Measurements from ENCODE around the gene OR52E5.

OR52E5 gene

GRCh38 chr11:5931061-5931460 lies 38.1 kb downstream of the OR52E5 start:
- H3K4me3 ChIP-seq (ENCODE audit: low read depth, low read length) = no peak overlapping the region
- TF ChIP-seq, protein P1, sequence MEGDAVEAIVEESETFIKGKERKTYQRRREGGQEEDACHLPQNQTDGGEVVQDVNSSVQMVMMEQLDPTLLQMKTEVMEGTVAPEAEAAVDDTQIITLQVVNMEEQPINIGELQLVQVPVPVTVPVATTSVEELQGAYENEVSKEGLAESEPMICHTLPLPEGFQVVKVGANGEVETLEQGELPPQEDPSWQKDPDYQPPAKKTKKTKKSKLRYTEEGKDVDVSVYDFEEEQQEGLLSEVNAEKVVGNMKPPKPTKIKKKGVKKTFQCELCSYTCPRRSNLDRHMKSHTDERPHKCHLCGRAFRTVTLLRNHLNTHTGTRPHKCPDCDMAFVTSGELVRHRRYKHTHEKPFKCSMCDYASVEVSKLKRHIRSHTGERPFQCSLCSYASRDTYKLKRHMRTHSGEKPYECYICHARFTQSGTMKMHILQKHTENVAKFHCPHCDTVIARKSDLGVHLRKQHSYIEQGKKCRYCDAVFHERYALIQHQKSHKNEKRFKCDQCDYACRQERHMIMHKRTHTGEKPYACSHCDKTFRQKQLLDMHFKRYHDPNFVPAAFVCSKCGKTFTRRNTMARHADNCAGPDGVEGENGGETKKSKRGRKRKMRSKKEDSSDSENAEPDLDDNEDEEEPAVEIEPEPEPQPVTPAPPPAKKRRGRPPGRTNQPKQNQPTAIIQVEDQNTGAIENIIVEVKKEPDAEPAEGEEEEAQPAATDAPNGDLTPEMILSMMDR (IDR thresholded peaks at IDR 0.05; ENCODE audit: borderline replicate concordance, insufficient read depth, low read depth, low read length) = no peak

DNA sequence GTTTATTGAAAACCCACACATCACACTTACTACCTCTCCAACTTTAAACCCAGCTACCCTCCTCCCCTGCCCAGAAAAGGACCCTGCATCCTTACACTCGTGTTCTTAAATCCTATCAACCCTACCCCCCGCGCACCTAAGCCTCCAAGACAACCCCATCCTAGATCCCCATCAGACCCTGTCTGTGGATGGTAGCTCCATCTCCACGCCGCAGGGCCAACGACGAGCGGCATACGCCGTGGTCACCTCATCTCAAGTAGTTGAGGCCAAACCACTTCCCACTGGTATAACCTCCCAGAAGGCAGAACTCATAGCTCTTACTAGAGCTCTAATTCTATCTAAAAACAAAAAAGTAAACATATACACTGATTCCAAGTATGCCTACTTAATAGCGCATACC lies 39.7 kb downstream of the OR52E5 start:
- no peak overlapping the region for H3K4me3 ChIP-seq (ENCODE audit: low read depth, low read length)
- TF ChIP-seq, protein P1 (IDR thresholded peaks at IDR 0.05; ENCODE audit: borderline replicate concordance, insufficient read depth, low read depth, low read length) = no peak

- TF ChIP-seq, protein P1 (IDR thresholded peaks at IDR 0.05; ENCODE audit: borderline replicate concordance, insufficient read depth, low read depth, low read length) = no peak
- no peak overlapping the region for H3K4me3 ChIP-seq (ENCODE audit: low read depth, low read length)
Measured at GRCh38 chr11:5933116-5933515, 40.1 kb downstream of the OR52E5 start.

DNA sequence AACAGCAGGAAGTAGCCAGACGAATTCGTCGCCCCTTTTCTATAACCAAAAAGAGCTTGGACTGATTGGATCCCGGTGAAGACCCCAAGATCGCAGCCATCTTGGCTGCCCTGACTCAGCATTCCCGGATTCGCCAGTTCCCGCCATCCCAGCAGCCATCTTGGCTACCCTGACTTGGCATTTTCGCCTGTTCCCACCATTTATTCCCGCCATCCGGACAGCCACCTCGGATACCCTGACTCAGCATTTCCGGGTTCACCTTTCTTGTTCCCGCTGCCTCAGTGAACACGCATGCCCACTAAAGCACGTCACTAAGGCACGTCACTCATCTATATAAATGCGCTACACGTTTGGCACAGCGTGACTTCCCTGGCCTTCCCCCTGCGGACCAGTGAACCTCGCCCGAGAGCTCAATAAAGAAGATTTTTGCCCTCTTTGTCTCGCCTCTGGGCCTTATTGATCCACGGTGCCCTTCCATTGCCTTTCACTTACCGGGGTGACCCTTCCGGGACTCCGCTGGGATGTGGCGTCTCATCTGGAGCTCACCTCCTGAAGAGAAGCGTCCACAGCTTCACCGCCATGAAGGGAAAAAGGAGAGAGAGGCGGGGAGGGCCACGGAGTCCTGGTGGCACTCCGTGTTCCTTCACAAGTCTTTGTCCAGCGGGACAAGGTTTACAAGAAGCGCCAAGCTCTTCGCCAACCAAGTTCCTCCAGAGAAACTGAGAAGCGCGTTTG lies 45.0 kb downstream of the OR52E5 start:
- H3K4me3 ChIP-seq (ENCODE audit: low read depth, low read length) = no peak overlapping the region
- TF ChIP-seq, protein P1 (IDR thresholded peaks at IDR 0.05; ENCODE audit: borderline replicate concordance, insufficient read depth, low read depth, low read length) = no peak

- H3K4me3 ChIP-seq (ENCODE audit: low read depth, low read length) = no peak overlapping the region
- TF ChIP-seq, protein P1 (IDR thresholded peaks at IDR 0.05; ENCODE audit: borderline replicate concordance, insufficient read depth, low read depth, low read length) = no peak
Measured at GRCh38 chr11:5938603-5938965, 45.6 kb downstream of the OR52E5 start.

- TF ChIP-seq, protein P1 (IDR thresholded peaks at IDR 0.05; ENCODE audit: borderline replicate concordance, insufficient read depth, low read depth, low read length) = no peak
- no peak overlapping the region for H3K4me3 ChIP-seq (ENCODE audit: low read depth, low read length)
Measured at GRCh38 chr11:5940748-5941147, 47.7 kb downstream of the OR52E5 start.

DNA sequence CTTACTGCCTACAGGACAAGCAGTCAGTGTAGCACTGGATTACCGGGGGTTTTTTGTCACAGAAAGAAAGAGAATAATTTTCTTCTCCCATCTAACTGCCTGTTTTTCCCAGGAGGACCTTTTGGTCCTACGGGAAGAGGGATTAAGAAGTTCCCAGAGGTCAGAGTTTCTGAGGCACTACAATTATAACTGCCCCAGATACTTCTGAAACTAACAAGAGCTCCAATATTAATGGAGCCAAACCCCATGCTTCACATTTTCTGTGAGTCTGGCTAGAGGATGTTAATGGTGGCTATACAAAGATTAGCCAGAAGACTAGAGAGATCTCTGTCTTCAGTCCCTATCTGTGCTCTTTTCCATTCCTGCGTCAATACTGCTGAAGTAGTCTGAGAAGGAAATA lies 48.9 kb downstream of the OR52E5 start, which contains the start of gene OR56A3:
OR56A3 (plus strand) TSS at position 301 of the 400 bp plus-strand sequence. CDS start 5,096 bp downstream, outside the sequence.
- TF ChIP-seq, protein P1 (IDR thresholded peaks at IDR 0.05; ENCODE audit: borderline replicate concordance, insufficient read depth, low read depth, low read length) = no peak
- no peak within 1 kb of the TSS for H3K4me3 ChIP-seq (ENCODE audit: low read depth, low read length)

Measured in GM12875 (cell line).